GM13977 (cell line): Measurements from ENCODE around the gene LRRC40.

Experiments used
- DNase-seq: peaks from one replicate; pipeline ENCODE4 v3.0.0; 2012; ENCODE audit warnings: low spot score
- in situ Hi-C: fragments of 300-500 bp; cut with MboI; formaldehyde crosslinking; loops from one replicate; pipeline ENCODE4 v1.12.0; 2022; ENCODE audit warnings: low sequenced_read_pairs, low pct_unique_long_range_greater_than_20kb, mixed read lengths, inconsistent platforms; ENCODE audit not compliant: unreplicated experiment
- TF ChIP-seq, protein P1 (sequence below): IDR thresholded peaks from 2 replicates; pipeline ENCODE4 v1.5.1; 2012; ENCODE audit warnings: mild to moderate bottlenecking, control low read depth; ENCODE audit not compliant: insufficient read depth; ENCODE audit errors: extremely low read depth, missing control alignments

Gene LRRC40

DNA sequence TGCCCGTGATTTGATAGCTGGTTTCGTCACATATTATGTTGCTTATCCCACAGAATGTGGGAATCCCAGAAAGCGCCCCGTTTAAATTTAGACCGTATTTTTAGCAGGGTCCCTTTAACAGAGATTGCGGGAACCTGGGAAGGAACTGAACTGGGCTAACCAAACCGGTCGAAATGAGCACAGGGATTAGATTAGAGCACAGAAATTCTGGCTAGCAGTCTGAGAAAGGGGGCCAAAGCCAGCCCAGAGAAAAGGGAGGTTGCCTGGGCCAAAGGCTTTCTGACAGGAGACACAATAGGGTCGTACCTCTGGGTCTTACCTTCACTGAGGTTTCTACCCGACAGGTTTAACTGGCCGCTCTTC lies 327 bp downstream of the LRRC40 start:
- TF ChIP-seq, protein P1, sequence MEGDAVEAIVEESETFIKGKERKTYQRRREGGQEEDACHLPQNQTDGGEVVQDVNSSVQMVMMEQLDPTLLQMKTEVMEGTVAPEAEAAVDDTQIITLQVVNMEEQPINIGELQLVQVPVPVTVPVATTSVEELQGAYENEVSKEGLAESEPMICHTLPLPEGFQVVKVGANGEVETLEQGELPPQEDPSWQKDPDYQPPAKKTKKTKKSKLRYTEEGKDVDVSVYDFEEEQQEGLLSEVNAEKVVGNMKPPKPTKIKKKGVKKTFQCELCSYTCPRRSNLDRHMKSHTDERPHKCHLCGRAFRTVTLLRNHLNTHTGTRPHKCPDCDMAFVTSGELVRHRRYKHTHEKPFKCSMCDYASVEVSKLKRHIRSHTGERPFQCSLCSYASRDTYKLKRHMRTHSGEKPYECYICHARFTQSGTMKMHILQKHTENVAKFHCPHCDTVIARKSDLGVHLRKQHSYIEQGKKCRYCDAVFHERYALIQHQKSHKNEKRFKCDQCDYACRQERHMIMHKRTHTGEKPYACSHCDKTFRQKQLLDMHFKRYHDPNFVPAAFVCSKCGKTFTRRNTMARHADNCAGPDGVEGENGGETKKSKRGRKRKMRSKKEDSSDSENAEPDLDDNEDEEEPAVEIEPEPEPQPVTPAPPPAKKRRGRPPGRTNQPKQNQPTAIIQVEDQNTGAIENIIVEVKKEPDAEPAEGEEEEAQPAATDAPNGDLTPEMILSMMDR: no peak
- in situ Hi-C loops: no loop called here
- DNase-seq: no peak

DNA sequence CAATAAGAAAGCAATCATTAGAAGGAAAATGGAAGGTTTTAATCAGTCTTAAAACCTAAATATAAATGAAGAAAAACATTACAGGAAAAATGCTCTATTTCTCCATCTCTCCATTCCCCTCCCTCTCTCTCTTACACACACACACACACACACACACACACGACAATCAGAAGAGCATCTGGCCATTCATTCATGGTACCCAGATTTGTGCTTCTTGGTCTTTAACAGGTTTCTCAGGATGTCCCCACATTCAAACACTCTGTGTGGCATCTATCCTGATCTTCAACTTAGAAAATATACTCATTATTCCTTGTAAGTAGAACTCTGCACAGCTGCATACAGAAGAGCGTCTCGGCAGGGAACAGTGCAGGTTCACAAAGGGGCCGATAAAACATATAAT lies 779 bp downstream of the LRRC40 start:
- in situ Hi-C loops: no loop called here

DNA sequence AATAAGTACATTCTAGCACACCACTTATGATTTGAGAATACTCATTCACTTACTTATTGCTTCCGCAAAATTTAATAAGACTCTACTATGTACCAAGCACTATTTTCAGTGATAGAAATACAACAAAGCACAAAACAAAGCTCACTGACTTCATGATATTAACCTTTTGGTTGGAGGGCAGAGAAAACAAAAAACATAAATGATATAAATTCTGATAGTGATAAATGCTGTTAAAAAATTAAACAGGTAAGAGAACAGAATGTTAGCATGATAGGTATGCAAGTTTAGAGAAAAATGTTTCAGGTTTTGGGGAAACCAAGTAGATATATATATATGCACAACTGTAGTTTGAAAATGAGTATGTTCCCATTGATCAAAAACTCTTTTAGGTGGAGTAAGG lies 1.2 kb downstream of the LRRC40 start:
- TF ChIP-seq, protein P1: no peak
- in situ Hi-C loops: no loop called here
- no peak for DNase-seq

More for the DNA sequence above, 779 bp downstream of the LRRC40 start:
- TF ChIP-seq, protein P1: no peak
- DNase-seq: no peak

DNA sequence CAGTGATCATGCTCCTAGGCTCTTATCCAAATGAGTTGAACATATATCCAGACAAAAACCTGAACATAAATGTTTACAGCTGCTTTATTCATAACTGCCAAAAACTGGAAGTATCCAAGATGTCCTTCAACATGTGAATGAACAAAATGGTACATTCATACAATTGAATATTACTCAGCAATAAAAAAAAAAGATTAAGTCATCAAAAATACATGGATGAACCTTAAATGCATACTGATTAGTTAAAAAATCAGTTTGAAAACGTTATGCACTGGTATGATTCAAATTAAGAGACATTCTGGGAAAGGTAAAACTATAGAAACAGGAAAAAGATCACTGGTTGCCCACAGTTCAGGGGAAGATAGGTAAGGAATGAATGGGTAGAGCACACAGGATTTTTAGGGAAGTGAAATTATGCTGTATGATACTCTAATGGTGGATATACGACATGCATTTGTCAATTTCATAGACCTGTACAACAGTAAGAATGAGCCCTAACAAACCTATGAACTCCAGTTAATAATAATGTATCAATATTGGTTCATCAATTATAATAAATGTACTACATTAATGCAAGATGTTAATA lies 3.1 kb downstream of the LRRC40 start:
- no peak for DNase-seq
- in situ Hi-C loops: no loop called here
- TF ChIP-seq, protein P1: no peak

DNA sequence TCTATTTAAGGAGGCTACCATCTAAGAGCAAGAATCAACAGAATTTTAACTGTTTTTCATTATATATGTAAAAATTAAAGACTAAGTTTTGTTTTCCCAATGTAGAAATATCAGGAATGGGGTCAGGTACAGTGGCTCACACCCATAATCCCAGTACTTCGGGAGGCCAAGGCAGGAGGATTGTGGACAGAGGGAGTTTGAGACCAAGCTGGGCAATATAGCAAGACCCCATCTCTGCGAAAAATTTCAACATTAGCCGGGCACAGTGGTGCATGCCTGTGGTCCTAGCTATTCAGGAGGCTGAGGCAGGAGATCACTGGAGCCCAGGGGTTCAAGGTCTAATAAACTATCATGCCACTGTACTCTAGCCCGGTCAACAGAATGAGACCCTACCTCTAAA lies 5.3 kb downstream of the LRRC40 start:
- TF ChIP-seq, protein P1: no peak
- in situ Hi-C loops: no loop called here
- no peak for DNase-seq

DNA sequence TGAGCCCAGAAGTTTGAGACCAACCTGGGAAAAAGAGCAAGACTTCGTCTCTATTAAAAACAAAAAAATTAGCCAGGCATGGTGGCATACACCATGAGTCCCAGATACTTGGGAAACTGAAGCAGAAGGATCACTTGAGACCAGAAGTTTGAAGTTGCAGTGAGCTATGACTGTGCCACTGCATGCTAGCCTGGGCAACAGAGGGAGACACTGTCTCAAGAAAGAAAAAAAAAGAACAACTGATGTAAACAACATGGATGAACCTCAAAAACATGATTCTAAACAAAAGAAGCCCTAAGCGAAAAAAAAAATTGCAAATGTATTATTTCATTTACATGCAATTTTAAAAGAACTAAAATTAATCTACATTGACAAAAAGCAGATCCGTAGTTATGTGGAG lies 9.0 kb downstream of the LRRC40 start:
- no peak for DNase-seq
- TF ChIP-seq, protein P1: no peak
- in situ Hi-C loops: no loop called here

DNA sequence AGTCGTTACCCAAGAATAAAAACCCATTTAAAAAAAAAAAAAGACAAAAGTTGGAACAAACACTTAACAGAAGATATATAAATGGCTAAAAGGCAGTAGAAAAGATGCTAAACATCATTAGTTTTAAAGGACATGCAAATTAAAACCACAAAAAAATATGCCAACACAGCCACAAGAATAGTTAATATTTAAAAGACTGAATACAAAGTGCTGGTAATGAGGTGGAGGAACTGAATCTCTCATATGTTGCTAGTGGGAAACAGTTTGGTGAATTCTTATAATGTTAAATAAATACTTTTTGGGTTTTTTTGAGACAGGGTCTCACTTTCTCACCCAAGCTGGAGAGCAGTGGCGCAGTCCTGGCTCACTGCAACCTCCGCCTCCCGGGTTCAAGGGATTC lies 10.0 kb downstream of the LRRC40 start:
- DNase-seq: no peak
- TF ChIP-seq, protein P1: no peak
- in situ Hi-C loops: no loop called here
